ENCODE measurements around the gene SCAPER.
A peak's percentile ranks its signal among the peaks of the same experiment; 100 is the strongest.

Gene SCAPER

GRCh38 chr15:76945494-76946093 is 40.5 kb upstream of the SCAPER start:
- TF ChIP-seq, protein P1, sequence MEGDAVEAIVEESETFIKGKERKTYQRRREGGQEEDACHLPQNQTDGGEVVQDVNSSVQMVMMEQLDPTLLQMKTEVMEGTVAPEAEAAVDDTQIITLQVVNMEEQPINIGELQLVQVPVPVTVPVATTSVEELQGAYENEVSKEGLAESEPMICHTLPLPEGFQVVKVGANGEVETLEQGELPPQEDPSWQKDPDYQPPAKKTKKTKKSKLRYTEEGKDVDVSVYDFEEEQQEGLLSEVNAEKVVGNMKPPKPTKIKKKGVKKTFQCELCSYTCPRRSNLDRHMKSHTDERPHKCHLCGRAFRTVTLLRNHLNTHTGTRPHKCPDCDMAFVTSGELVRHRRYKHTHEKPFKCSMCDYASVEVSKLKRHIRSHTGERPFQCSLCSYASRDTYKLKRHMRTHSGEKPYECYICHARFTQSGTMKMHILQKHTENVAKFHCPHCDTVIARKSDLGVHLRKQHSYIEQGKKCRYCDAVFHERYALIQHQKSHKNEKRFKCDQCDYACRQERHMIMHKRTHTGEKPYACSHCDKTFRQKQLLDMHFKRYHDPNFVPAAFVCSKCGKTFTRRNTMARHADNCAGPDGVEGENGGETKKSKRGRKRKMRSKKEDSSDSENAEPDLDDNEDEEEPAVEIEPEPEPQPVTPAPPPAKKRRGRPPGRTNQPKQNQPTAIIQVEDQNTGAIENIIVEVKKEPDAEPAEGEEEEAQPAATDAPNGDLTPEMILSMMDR (IDR thresholded peaks at IDR 0.05; ENCODE audit: low read length, missing control alignments), result no peak
- DNase-seq (ENCODE audit: low read depth), result no peak

DNA sequence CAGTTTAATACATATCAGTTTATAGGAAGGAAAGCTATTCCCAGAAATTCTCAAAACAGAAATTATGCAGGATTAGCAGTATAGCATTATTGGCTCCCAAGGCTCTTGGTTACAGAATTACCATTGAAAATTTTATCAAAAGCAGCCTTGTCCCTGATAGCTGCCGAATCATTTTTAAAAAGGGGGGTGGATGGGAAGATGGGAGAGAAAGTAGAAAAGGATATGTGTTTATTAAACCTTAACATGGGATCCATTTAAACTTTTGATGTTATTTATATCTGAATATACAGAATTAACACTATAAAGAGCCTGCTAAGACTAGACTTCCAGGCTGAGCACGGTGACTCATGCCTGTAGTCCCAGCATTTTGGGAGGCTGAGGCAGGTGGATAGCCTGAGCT is 37.2 kb upstream of the SCAPER start:
- H3K4me3 ChIP-seq (replicated peaks; ENCODE audit: low read depth, low read length), result no peak overlapping the region
- DNase-seq (ENCODE audit: low read depth), result no peak
- TF ChIP-seq, protein P1 (IDR thresholded peaks at IDR 0.05; ENCODE audit: low read length, missing control alignments), result no peak

More at GRCh38 chr15:76945494-76946093, 40.5 kb upstream of the SCAPER start:
- no peak overlapping the region for H3K4me3 ChIP-seq (replicated peaks; ENCODE audit: low read depth, low read length)

GRCh38 chr15:76941636-76942035 is 36.5 kb upstream of the SCAPER start:
- DNase-seq (ENCODE audit: low read depth), result no peak
- TF ChIP-seq, protein P1 (IDR thresholded peaks at IDR 0.05; ENCODE audit: low read length, missing control alignments), result no peak
- no peak overlapping the region for H3K4me3 ChIP-seq (replicated peaks; ENCODE audit: low read depth, low read length)

DNA sequence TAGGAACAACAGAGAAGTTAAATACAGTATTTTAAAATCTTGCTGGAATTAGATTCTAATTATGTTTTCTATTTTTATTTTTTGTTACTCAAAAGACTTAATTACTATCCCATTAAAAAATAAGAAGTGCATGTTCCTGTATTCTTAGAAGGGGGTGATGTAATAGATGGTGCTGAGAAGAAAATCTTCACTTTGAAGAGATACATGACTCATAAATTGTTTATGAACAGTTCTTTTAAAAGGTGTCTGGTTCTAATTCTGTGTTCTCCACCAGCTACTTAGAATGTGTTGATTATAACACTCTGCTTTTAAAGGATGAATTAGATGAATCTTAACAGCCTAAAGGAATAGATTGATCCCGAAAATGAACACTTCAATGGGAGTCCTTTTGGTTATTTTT is 34.6 kb upstream of the SCAPER start:
- TF ChIP-seq, protein P1 (IDR thresholded peaks at IDR 0.05; ENCODE audit: low read length, missing control alignments), result no peak
- DNase-seq (ENCODE audit: low read depth), result peak; percentile 6
- H3K4me3 ChIP-seq (replicated peaks; ENCODE audit: low read depth, low read length), result no peak overlapping the region

DNA sequence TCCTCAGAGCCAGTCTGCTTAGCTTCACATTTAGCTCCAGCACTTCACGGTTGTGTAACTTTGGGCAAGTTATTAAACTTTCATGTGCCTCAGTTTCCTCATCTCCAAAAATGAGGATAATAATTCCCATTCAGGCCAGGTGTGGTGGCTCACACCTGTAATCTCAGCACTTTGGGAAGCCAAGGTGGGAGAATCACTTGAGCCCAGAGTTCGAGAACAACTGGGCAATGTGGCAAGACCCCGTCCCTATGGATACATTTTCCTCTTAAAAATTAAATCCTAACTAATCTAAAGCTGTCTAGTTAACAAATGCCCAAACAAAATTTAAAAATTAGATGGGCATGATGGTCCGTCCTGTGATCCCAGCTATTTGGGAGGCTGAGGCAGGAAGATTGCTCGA is 33.6 kb upstream of the SCAPER start:
- DNase-seq (ENCODE audit: low read depth), result no peak
- H3K4me3 ChIP-seq (replicated peaks; ENCODE audit: low read depth, low read length), result no peak overlapping the region
- TF ChIP-seq, protein P1 (IDR thresholded peaks at IDR 0.05; ENCODE audit: low read length, missing control alignments), result no peak

DNA sequence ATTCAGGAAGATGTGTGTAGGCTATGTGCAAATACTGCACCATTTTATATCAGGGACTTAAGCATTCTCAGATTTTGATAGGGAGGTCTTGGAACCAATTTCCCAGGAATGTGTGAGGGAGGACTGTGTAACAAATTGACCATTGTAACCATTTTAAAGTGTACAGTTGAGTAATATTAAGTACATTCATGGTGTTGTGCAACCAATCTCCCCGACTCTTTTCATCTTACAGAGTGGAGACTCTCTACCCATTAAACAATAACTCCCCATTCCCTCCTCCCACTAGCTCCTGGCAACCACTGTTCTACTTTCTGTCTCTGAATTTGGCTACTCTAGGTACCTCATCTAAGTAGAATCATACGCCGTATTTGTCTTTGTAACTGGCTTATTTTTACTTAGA is 31.5 kb upstream of the SCAPER start:
- DNase-seq (ENCODE audit: low read depth), result peak; percentile 86
- no peak overlapping the region for H3K4me3 ChIP-seq (replicated peaks; ENCODE audit: low read depth, low read length)
- TF ChIP-seq, protein P1 (IDR thresholded peaks at IDR 0.05; ENCODE audit: low read length, missing control alignments), result no peak

- H3K4me3 ChIP-seq (replicated peaks; ENCODE audit: low read depth, low read length), result no peak overlapping the region
- no peak for DNase-seq (ENCODE audit: low read depth)
- TF ChIP-seq, protein P1 (IDR thresholded peaks at IDR 0.05; ENCODE audit: low read length, missing control alignments), result no peak
These were observed 30.5 kb upstream of the SCAPER start for GRCh38 chr15:76935620-76936019.

Measured in fibroblast of pulmonary artery (primary cell).